OCI-M2 (cell line): ENCODE results near the gene FUT8.

ENCODE experiments used
- DNase-seq: peaks from one replicate; lab custom pipeline; 2025; ENCODE audit not compliant: unreplicated experiment; lab: John Stamatoyannopoulos, UW

Gene FUT8

DNA sequence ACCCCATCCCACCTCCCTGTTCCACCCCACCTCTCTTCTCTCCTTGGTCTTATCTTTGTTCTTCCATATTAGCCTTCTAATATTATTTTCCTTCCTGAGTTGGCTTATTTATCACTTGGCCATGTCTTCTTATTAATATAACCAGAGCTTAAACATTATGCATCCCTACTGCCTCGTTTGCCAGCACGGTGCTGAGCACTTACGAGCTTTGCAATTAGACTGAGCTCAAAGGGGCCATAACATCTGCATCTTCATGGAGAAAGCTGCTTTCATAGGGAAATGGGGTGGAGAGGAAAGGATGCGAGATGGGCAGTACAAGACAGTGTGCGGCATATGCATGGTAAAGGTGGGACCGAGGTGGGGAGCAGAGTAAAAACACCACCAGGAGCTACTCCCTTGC lies 342.8 kb downstream of the FUT8 start:
- no peak for DNase-seq

DNA sequence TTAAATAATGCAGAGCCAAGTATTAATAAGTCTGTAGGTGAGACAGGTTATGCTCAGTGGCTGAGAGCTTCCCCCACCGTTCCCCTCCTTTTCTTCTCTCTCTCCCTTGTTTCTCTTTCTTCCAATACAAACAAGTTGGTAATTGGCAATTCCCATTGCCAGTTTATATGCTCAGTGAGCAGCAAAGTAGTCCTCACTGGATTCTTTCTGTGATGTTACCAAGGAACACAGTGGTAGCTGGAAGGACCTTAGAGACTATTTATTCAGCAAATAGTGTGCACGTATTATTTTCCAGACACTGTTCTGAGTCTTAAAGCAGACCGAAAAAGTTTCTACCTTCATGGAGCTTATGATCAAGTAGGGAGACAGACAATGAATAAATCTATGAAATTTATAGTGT lies 344.4 kb downstream of the FUT8 start:
- no peak for DNase-seq

DNA sequence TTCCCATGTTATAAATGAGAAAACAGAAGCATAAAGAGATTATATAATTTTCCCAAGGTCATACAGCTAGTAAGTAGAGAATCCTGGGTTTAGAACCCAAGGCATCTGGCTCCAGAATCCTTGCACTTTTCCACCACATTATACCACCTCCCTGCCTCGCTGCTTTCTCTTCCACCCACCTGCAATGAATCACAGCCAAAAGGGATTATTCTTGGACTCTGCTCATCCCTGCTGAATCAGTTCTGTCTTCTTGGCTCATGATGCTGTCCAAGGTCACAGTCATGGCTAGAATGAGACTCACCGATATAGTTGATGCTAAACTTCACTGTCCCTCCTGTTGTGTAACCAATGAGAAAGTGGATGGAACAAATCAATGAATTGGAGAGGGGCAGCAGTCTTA lies 356.6 kb downstream of the FUT8 start:
- DNase-seq = no peak

DNA sequence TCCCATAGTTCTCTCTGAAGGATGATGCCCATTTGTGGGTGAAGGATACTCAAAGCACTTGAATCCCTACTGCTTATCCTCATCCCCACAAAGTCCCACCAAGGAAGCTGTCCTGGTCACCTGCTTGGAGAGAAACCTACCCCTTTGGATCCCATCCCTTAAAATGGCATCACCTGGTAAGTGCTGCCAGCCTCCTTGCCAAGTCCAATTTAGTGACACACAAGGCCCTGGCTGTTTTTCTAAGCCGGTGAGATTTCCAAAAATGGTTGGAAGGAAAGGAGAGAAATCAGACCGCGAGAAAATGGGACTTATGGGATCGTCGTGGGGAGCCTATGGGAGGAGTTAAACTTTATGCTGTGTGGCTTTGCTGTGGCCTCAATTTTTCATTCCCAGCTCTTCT lies 358.2 kb downstream of the FUT8 start:
- DNase-seq = no peak

DNA sequence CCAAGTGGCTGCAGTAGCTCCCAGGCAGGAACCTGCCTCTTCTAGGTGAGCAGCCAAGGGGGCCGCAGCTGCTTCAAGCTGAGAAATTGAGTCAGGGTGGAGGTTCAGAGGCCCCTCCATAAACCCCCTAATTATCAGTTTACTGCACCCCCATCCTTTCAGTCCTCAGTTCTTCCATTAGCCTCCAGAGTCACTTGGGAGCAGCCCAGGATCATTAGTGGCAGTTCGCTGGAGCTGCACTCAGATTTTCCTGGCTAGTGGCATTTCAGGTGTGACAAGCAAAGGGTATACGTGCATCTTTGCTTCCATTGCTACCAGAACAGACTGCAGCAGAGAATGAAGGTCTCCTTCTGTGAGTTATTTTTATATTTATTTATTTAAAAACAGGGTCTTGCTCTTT lies 358.7 kb downstream of the FUT8 start:
- no peak for DNase-seq

DNA sequence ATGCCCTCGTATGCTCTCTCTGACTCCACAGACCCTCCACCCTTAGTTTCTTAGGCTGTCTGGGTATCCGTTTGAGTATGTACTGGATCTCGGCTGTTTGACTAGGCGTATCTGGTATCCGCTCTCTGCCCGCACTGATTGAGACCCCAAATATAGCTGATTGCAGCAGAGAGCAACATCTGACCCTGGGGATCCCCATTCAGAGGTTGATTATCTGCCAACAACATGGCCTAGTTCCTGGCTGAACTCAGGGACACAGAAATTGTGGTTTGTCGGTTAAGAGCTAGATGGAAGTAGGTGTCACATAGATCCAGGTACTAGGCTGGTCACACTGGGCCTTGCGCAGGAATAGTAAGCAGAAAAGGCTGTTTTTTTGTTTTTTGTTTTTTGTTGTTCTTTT lies 359.9 kb downstream of the FUT8 start:
- no peak for DNase-seq

DNA sequence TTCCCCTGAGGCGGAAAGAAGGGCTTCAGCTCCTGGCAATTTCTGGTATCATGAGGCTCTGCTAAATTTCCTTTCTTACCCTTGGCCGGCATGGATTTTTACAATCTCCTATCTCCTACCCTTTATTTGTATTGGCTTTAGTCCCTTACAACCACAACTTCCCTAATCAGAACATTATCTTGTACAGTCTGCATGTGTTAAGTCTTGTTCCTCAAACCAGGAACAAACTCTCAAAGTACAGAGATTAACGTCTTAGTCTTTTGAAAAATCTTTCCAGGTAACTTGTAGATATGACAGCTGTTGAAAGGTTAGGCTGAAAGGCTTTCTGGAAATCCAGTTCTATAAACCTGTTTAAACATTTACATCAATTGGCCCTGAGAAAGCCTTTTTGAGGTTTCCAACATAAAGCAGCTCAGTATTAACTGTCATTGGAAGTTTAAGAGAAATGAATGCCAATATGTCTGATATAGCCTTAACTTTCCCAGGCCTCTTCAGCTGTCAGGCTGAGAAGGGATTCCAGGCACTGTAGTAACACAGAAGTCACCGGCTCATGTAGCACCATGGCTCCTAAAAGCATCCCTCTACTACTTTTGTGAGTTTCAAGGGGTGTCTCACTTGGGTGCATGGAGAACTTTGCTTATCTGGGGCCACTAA lies 360.5 kb downstream of the FUT8 start:
- DNase-seq = no peak

DNA sequence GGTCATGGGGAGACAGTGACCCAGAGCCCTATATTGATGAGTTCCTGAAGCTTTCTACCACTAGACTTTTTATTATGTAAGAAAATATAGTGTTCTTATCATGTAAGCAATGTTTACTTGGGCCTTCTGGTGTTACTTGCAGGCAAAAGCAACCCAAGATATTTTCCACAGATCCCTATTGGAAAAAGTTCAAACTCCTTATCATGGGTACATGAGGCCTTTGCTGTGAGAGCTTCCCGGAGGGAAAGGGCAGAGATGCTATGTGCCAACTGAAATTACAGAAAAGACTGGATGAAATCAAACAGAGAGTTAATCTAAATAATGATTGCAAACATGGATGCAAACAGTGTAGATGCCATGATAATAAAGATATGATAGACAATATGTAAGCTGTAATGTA lies 361.5 kb downstream of the FUT8 start:
- no peak for DNase-seq

DNA sequence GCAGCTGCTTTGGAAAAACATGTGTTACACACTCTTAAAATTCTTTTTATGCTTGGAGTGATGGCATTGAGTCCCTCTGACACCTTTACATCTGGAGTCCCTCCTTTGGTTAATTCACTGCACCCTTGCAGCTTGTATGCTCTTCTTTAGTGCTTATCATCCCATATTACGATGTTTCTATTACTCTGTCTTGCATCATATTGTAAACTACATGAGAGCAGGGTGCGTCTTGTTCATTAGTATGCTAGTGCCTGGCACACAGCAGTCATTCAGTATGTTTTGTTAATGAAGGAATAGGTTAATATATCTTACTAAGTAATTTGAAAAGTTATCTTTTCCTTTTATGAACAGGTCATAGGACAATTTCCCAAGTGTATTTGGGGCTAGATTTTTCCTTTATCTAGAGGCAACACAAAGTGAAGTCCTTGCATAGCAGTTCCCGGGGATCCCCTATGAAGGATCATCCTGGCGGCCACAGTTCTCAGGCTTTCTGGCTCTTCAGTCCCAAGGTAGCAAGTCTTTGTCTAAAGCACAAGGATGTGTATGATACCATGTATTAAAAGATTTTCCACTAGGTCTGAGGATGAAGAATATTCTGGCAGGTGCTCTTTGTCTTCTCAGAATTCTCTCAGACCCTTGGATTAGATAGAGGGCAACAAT lies 363.8 kb downstream of the FUT8 start:
- no peak for DNase-seq

DNA sequence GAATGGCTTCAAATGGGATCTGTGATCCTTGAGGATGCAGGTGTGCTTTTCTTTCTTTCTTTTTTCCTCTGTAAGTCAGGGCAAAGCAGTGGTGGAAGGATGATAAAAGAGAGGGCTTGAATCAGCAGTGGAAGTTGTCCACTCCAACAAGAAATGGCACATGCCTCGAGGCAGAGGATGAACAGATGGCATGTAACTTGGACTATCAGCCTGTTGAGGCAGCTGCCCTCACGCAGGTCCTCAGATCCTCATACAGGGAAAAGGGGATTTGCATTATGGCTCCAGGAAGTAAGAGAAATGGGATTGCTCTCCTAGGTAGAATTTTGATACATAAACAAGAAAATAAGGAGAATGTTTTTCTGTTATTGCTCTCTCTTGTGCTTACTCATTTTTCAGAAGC lies 368.0 kb downstream of the FUT8 start:
- no peak for DNase-seq

DNA sequence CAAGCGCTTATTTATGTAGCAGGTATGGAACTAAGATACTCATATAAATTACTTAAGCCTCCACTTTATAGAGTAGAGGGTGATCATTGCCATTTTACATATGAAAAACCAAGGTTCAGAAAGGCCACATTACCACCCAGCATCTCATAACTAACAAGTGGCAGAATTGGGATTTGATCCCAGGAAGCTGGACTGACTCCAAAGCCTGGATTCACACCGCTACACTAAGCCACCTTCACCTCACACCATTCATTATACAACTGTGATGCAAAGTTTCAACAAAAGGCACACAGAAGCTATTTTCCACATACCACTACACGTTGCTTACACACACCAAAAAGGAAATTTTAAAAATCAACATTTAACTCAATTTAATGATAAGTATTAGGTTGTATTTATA lies 370.6 kb downstream of the FUT8 start:
- DNase-seq = no peak

DNA sequence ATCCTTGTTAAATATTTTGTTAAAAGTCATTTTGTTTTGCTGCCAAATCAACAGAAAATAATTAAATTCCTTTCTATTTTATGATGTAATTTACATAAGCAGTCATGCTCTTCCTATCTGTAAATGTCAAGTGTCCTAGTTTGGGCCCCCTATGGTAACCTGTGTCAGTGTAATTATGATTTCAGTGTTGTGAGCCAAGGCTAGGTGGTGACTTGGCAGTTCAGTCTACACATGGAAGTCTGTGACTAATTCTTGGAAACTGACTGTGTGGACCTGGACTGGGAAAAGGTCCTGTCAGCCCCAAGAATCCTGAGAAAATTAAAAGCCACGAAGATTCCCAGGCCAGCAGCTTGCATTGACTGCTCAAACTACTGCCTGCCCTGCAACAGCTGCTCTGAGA lies 371.0 kb downstream of the FUT8 start:
- no peak for DNase-seq

DNA sequence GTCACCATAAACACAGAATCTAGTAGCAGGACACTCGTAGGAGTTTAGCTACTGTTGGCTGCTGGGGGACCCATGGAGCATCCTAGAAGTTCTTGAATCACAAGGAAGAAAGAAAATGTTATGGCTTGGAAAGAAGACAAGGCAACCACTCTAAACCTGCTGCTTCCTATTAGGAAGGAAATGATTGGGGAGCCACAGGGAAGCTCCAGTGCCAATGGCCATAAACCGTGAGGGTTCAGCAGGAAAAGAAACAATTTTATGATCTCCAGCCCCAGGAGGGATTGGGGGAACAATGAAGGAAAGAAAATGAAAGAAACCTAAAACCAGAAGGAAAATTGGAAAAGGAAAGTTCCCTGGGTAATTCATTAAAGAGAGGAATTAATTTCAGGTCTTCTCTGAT lies 372.0 kb downstream of the FUT8 start:
- DNase-seq = no peak

DNA sequence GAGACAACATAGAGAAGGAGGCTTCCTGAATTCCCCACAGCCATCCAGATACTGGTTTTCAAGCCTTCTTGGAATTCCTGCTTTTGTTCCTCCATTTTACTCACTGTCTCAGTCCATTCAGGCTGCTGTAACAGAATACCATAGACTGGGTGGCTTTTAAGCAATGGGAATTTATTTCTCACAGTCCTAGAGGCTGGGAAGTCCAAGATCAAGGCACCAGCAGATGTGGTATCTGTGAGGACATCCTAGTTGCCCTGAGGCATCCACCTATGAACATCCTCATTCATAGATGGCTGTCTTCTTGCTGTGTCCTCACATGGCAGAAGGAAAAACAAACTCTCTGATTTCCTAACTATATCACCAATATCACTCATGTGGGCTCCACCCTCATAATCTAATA lies 374.9 kb downstream of the FUT8 start:
- DNase-seq = no peak

DNA sequence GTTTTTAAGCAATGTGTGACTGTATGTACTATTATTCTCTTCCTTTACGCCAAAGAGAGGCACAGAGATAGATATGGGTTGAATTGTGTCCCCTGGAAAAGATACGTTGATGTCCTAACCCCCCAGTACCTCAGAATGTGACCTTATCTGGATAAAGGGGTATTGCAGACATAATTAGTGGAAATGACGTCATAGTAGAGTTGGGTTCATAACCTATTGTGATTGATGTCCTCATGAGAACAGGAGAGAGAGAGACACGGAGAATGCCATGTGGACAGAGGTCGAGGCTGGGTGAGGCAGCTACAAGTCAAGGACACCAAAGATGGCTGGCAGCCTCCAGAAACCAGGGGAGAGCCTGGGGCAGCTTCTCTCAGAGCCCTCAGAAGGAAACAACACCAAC lies 376.3 kb downstream of the FUT8 start:
- DNase-seq = no peak

DNA sequence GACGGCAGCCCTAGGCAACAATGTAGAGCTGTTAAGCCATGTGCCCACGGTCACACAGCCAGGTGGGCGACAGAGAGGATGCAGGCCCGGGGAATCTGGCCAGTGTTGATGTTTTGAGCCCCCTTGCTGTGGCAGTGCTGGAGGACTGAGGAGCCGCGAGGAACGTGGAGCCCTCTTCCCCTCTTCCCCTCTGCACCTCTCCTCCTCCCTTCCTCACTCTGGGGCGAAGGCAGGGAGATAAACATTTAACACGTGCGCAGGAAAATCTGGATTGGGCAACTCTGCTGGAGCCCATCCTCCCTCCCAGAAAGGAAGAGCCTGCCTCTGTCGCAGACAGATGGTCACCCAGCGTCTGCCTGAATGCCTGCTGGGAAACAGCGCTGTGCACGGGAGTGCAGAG lies 376.8 kb downstream of the FUT8 start:
- no peak for DNase-seq

DNA sequence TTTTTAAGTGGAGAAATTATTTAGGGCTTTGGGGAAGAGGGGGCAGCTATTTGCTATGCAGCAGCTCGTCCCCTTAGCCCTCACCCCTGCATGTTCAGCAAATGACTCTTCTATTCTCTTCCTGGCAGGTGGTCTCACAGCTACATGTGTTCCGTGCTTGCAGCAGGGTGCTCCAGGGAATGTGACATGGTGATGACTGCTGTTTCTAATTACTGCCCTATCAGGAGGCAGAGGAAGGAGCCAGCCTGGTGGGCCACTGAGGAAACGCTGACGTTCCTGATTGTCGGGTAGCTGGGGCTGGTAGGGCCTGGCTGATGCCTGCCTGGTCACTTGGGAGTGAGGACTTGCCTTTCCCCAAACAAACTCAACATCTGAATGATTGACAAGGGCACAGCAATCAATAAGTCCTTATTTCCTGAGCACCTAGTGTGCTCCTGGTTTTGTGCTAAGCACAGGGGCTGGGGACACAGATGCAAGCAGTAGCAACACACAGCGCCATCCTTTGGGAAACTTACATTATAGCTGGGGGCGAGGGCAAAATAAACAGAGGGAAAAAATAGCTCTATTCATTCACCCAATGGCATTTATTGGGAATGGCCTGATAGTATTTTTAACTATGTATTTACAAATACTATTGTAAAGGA lies 377.8 kb downstream of the FUT8 start:
- DNase-seq = no peak

DNA sequence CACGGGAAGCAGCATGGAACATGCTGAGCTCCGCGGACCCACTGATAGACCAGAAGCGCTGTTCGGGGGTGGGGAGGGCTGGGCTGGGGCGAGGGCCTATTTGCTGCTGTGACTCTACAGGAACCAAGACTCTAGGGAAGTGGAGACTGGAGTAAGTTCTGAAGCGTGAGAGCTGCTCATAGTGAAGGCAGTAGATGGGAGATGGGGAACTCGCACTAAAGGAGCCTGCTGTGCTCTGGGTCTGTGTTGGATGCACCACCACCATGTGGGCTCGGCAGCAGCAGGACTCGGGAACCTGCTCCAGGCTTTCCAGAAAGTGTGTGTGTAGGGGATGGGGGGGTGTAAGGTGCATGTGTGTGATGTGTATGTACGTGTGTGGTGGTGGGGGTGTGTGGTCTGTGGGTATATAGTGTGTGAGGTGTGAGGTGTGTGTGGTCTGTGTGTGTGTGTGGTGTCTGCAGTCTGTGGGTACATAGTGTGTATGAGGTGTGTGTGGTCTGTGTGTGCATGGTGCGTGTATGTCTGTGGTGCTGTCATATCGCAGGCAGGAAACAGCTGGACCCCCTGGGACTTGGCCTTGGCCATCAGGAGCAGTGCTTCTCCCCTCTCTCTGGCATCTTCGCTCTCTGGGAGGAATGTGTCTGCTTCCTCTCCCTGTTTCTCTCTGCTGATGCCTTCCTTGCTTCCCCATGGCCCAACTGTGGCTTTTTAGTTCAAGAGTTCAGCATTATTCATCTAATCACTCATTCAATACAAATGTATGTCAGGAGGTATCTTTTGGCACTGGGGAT lies 378.9 kb downstream of the FUT8 start:
- no peak for DNase-seq

DNA sequence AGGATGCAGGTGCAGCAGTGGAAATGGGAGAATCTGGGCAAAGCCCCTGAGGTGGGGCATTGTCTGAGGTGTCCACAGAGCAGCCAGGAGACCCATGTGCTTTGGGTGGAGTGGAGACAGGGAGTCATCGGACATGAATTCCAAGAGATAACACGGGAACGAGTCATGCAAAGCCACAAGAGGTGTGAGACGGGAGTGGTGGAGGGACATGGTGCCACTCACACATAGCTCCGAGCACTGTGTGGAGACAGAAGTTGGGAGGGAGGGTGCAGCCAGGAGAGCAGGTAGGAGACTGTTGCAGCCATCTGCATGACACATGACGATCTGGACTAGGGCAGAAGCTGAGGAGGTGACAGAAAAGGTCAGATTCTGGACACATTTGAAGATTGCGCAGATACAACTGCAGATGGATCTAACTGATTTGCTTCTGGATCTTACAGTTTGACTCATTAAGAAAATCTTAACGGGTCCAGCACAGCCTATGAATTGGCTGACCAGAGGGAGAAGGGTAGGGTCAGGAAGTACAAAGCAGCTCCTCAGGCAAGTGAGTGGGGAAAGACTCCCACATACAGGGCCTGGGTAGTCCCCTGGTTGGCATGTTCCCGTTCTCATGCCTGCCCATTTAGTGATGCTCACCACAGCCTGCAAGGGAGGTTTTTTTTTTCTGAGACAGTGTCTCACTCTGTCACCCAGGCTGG lies 379.8 kb downstream of the FUT8 start:
- no peak for DNase-seq
